Iris pigment epithelial cell (primary cell): Measurements from ENCODE around the gene PLPP1.
A peak's percentile ranks its signal among the peaks of the same experiment; 100 is the strongest.

Experiments
- DNase-seq: peaks from one replicate; pipeline ENCODE4 v3.0.0-alpha.2; 2011; ENCODE audit warnings: low read depth

The PLPP1 gene

GRCh38 chr5:55534436-55535198, at the start of gene PLPP1:
TSS of gene PLPP1 (minus strand) at chr5:55534964. CDS start at chr5:55534629, 335 bp downstream.
- peak; percentile 91 for DNase-seq

- no peak for DNase-seq
These were observed 48.8 kb upstream of the PLPP1 start for GRCh38 chr5:55583578-55583977.

GRCh38 chr5:55582256-55582655, 47.5 kb upstream of the PLPP1 start:
- no peak for DNase-seq

DNA sequence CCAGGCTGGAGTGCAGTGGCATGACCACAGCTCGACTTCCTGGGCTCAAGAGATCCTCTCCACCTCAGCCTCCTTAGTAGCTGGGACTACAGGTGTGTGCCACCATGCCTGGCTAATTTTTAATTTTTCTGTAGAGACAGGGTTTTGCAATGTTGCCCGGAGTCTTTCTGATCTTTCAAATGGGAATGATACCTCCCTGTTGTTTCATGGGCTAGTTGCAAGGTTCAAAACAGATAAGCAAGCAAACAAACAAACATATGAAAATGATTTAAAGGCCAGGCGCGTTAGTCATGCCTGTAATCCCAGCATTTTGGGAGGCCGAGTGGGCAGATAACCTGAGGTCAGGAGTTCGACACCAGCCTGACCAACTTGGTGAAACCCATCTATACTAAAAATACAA, 45.3 kb upstream of the PLPP1 start:
- no peak for DNase-seq

DNA sequence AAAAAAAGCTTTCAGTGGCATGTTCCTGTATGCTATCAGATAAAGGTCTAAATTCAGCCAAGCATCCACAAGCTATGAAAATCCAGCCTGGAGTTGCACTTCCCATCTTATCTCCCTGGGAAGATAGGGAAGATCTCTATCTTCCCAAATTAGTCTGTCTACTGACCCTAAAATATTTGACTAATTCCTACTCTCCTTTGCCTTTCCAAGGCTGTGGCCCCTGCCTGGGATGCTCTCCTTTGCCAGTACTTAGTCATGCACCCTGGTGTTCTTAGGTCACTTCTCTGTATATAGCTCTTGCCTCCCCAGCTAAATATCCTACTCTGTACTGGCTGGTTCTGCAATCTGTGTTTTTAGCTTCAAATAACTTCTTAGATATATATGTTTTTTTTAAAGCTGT, 44.0 kb upstream of the PLPP1 start:
- peak; percentile 21 for DNase-seq

DNA sequence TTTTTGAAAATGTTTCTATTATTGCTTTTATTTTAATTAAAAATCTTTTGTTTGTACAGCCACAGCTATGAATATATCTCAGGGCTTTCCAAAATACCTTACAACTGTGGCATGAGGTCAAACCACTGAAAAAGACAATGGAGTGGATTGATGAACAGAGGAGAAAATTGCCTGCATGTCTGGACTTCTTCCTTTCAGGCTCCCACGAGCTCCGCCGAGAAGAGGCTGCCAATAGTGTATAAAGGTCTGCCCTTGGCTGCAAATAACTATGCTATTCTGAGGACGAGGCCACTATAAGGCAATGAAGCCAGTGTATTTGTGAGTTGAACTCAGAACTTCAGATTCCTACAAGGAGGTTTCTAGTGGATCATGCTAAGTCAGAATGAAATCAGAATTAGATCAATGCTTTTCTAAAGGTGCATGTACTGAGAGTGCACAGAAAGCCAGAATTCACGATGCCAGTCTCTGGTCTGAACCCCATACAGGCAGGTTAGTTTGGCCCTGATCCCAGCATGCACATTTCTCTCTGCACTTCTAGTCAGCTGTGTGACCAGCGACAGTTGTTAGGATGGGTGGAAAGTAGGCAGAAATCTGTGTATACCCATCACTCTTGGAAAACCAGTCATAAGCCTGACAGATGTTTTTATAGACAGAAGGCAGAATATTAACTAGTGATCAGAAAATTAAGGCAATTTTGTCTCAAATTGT, 42.7 kb upstream of the PLPP1 start:
- DNase-seq: peak; percentile 23

GRCh38 chr5:55576661-55577060, 41.9 kb upstream of the PLPP1 start:
- no peak for DNase-seq

DNA sequence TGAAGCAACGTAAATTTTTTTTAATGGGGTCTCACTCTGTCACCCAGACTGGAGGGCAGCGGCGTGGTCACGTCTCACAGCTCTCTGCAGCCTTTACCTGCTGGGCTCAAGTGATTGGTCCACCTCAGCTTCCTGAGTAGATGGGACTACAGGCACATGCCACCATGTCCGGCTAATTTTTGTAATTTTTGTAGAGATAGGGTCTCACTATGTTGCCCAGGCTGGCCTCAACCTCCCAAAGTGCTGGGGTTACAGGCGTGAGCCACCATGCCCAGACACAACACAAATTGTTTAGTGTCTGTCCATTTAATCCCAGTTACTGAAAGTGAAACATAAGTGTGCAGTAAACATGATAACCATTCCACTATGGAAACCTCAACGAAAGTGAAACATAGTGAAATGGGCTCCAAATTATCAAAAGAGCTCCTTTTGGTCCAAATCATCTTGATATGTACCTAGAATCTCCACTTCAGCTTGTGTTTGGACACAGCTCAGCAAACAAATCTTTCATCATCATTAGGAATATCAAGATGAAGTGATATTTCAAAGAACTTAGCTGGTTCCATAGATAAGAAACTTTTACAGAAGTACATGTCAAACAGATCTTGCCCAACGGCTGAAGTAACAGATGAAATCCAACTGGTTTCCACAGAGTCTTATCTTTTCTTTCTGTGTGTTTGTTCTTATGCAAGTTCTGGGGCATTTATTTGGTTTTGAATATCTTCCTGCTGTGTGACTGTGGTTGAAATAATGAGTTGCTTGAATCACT, 41.2 kb upstream of the PLPP1 start:
- peak; percentile 71 for DNase-seq

DNA sequence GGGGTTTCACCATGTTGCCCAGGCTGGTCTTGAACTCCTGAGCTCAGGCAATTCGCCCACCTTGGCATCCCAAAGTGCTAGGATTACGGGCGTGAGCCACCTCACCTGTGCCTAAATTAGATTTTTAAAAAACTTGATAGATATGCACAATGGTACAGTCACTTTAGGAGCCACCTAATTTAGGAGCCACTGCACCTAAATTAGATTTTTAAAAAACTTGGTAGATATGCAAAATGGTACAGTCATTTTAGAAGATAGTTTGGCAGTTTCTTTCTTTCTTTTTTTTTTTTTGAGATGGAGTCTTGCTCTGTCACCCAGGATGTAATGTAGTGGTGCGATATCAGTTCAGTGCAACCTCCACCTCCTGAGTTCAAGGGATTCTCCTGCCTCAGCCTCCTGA, 37.8 kb upstream of the PLPP1 start:
- DNase-seq: no peak

DNA sequence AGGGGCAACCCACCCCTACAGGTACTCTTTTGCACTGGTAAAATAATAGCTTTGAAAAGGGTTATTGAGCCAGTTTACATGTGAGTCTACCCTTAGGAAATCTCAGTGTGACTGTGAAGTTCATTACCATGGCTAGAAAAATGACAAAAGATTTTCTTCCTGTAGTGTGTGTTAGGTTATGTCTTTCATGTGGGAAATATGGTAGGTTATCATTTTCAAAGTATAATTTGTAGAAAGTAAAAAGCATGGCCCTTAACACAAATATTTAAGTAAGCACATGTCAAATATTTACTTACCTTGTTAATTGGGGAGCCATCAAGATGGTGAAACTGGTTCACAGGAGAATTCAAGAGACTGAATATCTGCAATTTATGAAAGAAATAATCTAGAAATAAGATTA, 37.3 kb upstream of the PLPP1 start:
- DNase-seq: no peak

DNA sequence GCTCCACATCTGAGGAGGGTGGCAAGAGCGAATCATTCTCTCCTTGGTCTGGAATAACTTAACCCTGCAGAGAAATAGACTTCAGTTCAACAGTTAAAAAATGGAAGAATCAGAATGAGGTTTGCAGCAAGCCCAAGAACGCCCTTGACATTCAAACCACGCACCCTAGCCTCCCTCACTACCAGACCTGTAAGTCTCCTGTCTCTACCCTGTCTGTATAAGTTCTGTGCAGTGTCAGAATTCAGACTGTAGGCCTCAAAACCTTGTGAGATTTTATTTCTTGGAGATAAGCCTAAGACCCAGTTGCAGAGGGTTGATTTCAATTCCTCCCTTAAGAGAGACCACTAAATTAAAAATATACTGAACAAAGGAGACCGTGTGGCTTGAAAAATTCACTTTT, 35.8 kb upstream of the PLPP1 start:
- no peak for DNase-seq

GRCh38 chr5:55570026-55570425, 35.3 kb upstream of the PLPP1 start:
- peak; percentile 45 for DNase-seq

GRCh38 chr5:55569513-55569865, 34.7 kb upstream of the PLPP1 start:
- DNase-seq: no peak

DNA sequence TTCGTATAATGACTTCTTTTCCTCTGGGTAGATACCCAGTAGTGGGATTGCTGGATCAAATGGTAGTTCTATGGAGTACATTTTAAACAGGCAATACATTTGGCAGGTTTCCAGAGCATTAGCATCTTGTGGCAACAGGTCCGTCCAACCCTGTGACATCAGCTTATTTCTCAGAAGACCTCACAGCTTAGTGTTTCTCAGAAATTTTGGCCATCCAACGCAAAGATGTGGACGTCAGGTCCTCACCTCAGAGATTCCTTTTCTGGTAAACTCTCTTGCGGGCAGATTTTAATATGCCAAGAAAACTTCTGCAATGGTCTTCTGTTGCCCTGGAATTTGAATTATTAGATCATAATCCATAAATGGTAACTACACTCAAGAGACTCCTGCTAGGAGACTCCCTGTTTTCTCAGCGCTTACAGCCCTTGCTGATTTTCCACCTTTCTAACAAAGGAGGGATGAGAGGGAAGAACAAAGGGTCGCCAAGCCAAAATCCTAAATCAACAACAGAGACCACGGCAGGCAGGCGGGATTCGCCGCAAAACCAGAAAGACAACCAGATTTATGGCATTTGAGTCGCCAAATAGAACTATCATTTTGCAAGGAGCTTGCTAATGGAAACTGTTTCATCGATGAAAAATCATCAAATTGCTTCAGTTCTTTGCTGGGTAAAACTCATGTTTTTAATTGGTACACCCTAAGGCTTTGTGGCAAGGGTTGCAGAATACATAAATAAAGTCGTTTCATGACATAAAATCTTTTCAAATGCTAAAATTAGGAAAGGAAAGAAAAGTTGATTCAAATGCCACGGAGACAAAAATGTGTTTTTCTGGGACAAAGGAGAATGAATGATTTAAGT, 34.1 kb upstream of the PLPP1 start:
- DNase-seq: peak; percentile 10

DNA sequence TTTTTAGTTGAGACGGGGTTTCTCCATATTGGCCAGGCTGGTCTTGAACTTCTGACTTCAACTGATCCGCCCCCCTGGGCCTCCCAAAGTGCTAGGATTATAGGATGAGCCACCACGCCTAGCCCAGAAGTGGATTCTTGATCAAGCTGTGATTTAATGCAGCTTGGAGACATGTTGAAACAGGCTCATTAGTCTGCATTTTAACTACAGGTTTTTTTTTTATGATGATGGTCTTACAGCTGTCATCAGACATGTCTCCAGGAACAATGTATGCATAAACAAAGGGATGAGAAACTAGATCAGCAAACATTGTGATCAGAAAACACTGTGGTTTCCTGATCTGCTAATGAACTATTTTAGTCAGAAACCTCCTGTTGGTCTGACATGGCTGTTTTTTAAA, 30.0 kb upstream of the PLPP1 start:
- no peak for DNase-seq

- no peak for DNase-seq
These were observed 23.7 kb upstream of the PLPP1 start for GRCh38 chr5:55558484-55558883.

- DNase-seq: no peak
These were observed 22.4 kb upstream of the PLPP1 start for GRCh38 chr5:55557123-55557522.

- DNase-seq: no peak
These were observed 19.9 kb upstream of the PLPP1 start for GRCh38 chr5:55554585-55555202.

DNA sequence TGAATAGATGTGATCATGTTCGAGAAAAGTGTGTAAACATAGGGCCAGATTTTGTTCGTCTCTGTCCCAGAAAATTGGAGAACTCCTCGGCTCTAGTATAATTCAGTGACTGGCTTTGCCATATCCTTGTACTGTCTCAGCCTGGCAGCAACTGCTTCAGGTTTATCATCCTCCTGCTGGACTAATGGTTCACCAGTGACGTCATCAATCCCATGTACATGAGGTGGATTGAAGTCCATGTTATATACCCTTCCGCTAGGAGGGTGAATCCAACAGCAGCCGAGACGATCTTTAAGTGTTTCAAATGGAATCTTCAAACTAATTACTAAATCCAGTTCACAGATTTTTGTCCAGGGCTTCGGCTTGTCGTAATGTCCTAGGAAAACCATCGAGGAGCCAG, 17.1 kb upstream of the PLPP1 start:
- no peak for DNase-seq

- DNase-seq: no peak
These were observed 16.6 kb upstream of the PLPP1 start for GRCh38 chr5:55551358-55551757.

GRCh38 chr5:55547781-55548180, 13.0 kb upstream of the PLPP1 start:
- DNase-seq: no peak

- DNase-seq: no peak
These were observed 12.2 kb upstream of the PLPP1 start for GRCh38 chr5:55546947-55547346.
